Measurements from ENCODE around the gene KRT1.

DNA sequence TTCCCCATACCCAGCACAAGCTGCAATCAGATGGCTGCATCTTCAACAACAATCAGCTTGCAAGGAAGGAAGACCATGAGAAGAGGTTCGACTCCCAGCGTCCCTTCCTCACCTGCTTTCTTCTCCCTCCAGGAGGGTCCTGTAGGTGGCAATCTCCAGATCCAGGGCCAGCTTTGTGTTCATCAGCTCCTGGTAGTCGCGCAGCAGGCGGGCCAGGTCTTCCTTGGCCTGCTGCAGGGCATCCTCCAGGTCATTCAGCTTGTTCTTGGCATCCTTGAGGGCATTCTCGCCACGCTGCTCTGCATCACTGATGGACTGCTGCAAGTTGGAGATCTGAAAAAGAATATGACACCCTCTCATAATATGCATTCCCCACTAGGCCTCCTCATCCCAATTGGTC is 4.0 kb downstream of the KRT1 start:
- TF ChIP-seq, protein P1, sequence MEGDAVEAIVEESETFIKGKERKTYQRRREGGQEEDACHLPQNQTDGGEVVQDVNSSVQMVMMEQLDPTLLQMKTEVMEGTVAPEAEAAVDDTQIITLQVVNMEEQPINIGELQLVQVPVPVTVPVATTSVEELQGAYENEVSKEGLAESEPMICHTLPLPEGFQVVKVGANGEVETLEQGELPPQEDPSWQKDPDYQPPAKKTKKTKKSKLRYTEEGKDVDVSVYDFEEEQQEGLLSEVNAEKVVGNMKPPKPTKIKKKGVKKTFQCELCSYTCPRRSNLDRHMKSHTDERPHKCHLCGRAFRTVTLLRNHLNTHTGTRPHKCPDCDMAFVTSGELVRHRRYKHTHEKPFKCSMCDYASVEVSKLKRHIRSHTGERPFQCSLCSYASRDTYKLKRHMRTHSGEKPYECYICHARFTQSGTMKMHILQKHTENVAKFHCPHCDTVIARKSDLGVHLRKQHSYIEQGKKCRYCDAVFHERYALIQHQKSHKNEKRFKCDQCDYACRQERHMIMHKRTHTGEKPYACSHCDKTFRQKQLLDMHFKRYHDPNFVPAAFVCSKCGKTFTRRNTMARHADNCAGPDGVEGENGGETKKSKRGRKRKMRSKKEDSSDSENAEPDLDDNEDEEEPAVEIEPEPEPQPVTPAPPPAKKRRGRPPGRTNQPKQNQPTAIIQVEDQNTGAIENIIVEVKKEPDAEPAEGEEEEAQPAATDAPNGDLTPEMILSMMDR (IDR thresholded peaks at IDR 0.05), result no peak
- TF ChIP-seq POLR2A (IDR thresholded peaks at IDR 0.05), result no peak
